OCI-LY1 (cell line): ENCODE measurements around the gene RNF166.

Experiments
- H2AFZ ChIP-seq: fragments of 200-600 bp; sonication (generic), shearing (Covaris generic); 2 replicates; pipeline ENCODE4 v1.6.0; 2014; ENCODE audit warnings: antibody characterized with exemption, mild to moderate bottlenecking, low read length
- H3F3A ChIP-seq: fragments of 200-600 bp; sonication (generic), shearing (Covaris generic); 2 replicates; pipeline ENCODE4 v1.6.0; 2014; ENCODE audit warnings: mild to moderate bottlenecking, antibody characterized with exemption, low read length, moderate library complexity; ENCODE audit not compliant: insufficient read depth
- H3K27ac ChIP-seq: fragments of 200-600 bp; sonication (generic); 2 replicates; pipeline ENCODE4 v1.5.1; 2014; ENCODE audit warnings: low read length, mixed run types, mild to moderate bottlenecking, low read depth; ENCODE audit not compliant: poor library complexity, severe bottlenecking
- H3K27me3 ChIP-seq: fragments of 200-600 bp; sonication (generic); 2 replicates; pipeline ENCODE4 v1.6.0; 2014; ENCODE audit warnings: antibody characterized with exemption, mild to moderate bottlenecking, low read length, moderate library complexity; ENCODE audit not compliant: insufficient read depth
- H3K36me3 ChIP-seq: fragments of 200-600 bp; sonication (generic); 2 replicates; pipeline ENCODE4 v1.6.1; 2014; ENCODE audit warnings: mild to moderate bottlenecking, antibody characterized with exemption, low read length, moderate library complexity, mixed read lengths; ENCODE audit not compliant: insufficient read depth
- H3K4me1 ChIP-seq: fragments of 200-600 bp; sonication (generic); 2 replicates; pipeline ENCODE4 v1.5.1; 2014; ENCODE audit warnings: mild to moderate bottlenecking, low read length, moderate library complexity; ENCODE audit not compliant: insufficient read depth, severe bottlenecking
- H3K4me2 ChIP-seq: fragments of 200-600 bp; sonication (generic), shearing (Covaris generic); 2 replicates; pipeline ENCODE4 v1.6.1; 2014; ENCODE audit warnings: low read length
- H3K4me3 ChIP-seq: fragments of 200-600 bp; sonication (generic); 2 replicates; pipeline ENCODE4 v1.5.1; 2014; ENCODE audit warnings: low read length, low read depth, mild to moderate bottlenecking, mixed read lengths; ENCODE audit not compliant: poor library complexity, severe bottlenecking
- H3K79me2 ChIP-seq: fragments of 200-600 bp; shearing (Covaris generic); 2 replicates; pipeline ENCODE4 v1.6.1; 2016; ENCODE audit warnings: mixed run types, low read length, mixed read lengths; ENCODE audit not compliant: insufficient read depth
- H3K9ac ChIP-seq: fragments of 200-600 bp; sonication (generic), shearing (Covaris generic); 2 replicates; pipeline ENCODE4 v1.6.1; 2014; ENCODE audit warnings: mild to moderate bottlenecking, low read length, mixed read lengths
- H3K9me2 ChIP-seq: fragments of 200-600 bp; sonication (generic), shearing (Covaris generic); 2 replicates; pipeline ENCODE4 v1.6.1; 2014; ENCODE audit warnings: low read depth, mild to moderate bottlenecking, low read length, mixed read lengths
- H3K9me3 ChIP-seq: fragments of 200-600 bp; shearing (Covaris generic); 2 replicates; pipeline ENCODE4 v1.6.1; 2014; ENCODE audit warnings: low read length, mixed read lengths
- H4K20me1 ChIP-seq: fragments of 200-600 bp; sonication (generic), shearing (Covaris generic); 2 replicates; pipeline ENCODE4 v1.6.0; 2016; ENCODE audit warnings: mild to moderate bottlenecking, low read length; ENCODE audit not compliant: insufficient read depth
- EZH2 ChIP-seq: fragments of 200-600 bp; sonication (generic), shearing (Covaris generic); IDR thresholded peaks from 2 replicates; pipeline ENCODE4 v1.8.0; 2017; ENCODE audit warnings: borderline replicate concordance, mixed run types, mild to moderate bottlenecking, antibody characterized with exemption, low read length, moderate library complexity, mixed read lengths
- TF ChIP-seq, protein P1 (sequence below): fragments of 200-600 bp; sonication (generic), shearing (Covaris generic); IDR thresholded peaks from 2 replicates; pipeline ENCODE4 v1.5.1; 2017; ENCODE audit warnings: mild to moderate bottlenecking, antibody characterized with exemption, low read length, moderate library complexity, mixed read lengths

RNF166 gene

DNA sequence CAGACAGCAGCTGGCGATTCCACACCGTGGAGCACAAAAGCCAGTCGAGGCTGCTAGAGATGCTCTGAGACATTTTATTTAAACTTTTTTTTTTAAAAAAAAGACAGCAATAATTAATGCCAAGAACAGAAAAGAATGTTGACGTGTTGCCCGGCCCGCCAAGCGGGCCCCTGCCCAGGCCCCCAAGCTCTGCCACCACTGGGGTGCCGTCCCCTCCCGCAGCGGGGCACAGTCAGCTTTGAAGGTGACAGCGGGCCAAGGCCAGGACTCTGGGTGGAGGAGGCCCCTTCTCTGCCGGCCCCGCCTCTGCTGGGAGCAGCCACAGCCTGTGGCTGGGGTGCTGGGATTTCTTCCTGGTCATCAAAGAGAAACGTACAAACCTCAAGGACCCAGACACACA lies 9.8 kb downstream of the RNF166 start:
- H3F3A ChIP-seq = no peaks in the 10 kb centered on the region
- no peaks in the 10 kb centered on the region for H3K79me2 ChIP-seq
- H3K9me3 ChIP-seq = no peaks in the 10 kb centered on the region
- peaks cover 8% of the 10 kb centered on the region; the same call in 1 of the 2 replicates for H3K27me3 ChIP-seq
- H4K20me1 ChIP-seq = no peaks in the 10 kb centered on the region
- peaks cover 10% of the 10 kb centered on the region for H3K4me1 ChIP-seq
- H3K36me3 ChIP-seq = peaks cover 7% of the 10 kb centered on the region; the same call in 1 of the 2 replicates
- H3K27ac ChIP-seq = no peak overlapping the region
- no peak overlapping the region for H3K9ac ChIP-seq
- TF ChIP-seq, protein P1, sequence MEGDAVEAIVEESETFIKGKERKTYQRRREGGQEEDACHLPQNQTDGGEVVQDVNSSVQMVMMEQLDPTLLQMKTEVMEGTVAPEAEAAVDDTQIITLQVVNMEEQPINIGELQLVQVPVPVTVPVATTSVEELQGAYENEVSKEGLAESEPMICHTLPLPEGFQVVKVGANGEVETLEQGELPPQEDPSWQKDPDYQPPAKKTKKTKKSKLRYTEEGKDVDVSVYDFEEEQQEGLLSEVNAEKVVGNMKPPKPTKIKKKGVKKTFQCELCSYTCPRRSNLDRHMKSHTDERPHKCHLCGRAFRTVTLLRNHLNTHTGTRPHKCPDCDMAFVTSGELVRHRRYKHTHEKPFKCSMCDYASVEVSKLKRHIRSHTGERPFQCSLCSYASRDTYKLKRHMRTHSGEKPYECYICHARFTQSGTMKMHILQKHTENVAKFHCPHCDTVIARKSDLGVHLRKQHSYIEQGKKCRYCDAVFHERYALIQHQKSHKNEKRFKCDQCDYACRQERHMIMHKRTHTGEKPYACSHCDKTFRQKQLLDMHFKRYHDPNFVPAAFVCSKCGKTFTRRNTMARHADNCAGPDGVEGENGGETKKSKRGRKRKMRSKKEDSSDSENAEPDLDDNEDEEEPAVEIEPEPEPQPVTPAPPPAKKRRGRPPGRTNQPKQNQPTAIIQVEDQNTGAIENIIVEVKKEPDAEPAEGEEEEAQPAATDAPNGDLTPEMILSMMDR = no peak
- TF ChIP-seq EZH2 = no peak
- H2AFZ ChIP-seq = no peak overlapping the region
- H3K9me2 ChIP-seq = no peaks in the 10 kb centered on the region
- H3K4me3 ChIP-seq = no peak overlapping the region
- H3K4me2 ChIP-seq = no peak overlapping the region

DNA sequence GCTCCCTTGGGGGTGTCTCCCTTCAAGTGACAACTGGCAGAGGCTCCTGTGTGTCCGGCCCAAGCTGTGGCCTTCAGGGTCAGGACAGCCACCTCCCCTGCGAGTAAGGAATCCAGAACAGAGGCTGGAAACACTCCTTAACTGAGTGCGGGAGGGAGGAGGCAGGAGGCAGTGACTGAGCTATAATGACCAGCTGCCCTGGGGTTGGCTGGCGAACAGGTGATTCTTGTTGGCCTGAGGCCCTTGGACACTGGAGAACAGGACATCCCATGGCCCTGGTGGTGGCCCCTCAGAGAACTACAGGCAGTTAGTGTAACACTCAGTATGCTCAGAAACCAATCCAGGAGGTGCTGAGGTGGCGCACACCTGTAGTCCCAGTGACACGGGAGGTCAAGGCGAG lies 10.5 kb downstream of the RNF166 start:
- no peaks in the 10 kb centered on the region for H3F3A ChIP-seq
- H3K9me3 ChIP-seq = no peaks in the 10 kb centered on the region
- peaks cover 7% of the 10 kb centered on the region; the same call in 1 of the 2 replicates for H3K36me3 ChIP-seq
- H3K27ac ChIP-seq = no peak overlapping the region
- no peak overlapping the region for H2AFZ ChIP-seq
- no peak overlapping the region for H3K9ac ChIP-seq
- peaks cover 3% of the 10 kb centered on the region for H3K4me1 ChIP-seq
- no peaks in the 10 kb centered on the region for H4K20me1 ChIP-seq
- TF ChIP-seq, protein P1 = no peak
- no peak for TF ChIP-seq EZH2
- no peaks in the 10 kb centered on the region for H3K9me2 ChIP-seq
- peaks cover 11% of the 10 kb centered on the region; the same call in 1 of the 2 replicates for H3K27me3 ChIP-seq
- H3K79me2 ChIP-seq = no peaks in the 10 kb centered on the region
- H3K4me3 ChIP-seq = no peak overlapping the region
- H3K4me2 ChIP-seq = no peak overlapping the region

DNA sequence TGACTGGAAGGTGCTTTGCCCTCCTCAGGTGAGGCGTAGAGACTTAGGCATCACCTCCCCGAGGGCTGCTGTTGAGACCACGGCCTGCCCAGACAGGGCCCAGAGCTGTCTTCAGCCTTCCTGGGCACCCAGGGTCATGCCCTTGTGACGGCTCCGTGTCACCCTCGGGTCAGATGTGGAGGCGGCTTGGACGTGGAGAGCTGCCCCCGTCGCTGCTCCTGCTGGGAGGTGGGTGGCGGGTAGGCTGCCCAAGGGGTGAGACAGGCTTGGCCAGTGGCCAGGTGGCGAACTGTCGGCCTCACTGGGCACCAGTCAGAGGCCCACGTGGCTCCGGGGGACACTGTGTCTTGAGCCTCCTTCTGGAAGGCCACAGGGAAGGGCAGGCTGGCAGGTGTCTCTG lies 11.0 kb downstream of the RNF166 start:
- Histone ChIP-seq H3K27ac (no peak overlapping the region), H3K4me3 (no peak overlapping the region), H4K20me1 (no peaks in the 10 kb centered on the region), H3K9ac (no peak overlapping the region), H3K9me2 (no peaks in the 10 kb centered on the region), H3F3A (no peaks in the 10 kb centered on the region), H3K79me2 (no peaks in the 10 kb centered on the region), H3K4me1 (no peaks in the 10 kb centered on the region), H2AFZ (no peak overlapping the region), H3K9me3 (no peaks in the 10 kb centered on the region), H3K36me3 (peaks cover 7% of the 10 kb centered on the region; the same call in 1 of the 2 replicates), H3K4me2 (no peak overlapping the region), H3K27me3 (peaks cover 16% of the 10 kb centered on the region; the same call in 1 of the 2 replicates)
- TF ChIP-seq EZH2 = no peak
- TF ChIP-seq, protein P1 = no peak
